NCI-H2227 (cell line): Measurements from ENCODE around the gene CNPPD1.

Experiments used
- DNase-seq: peaks from one replicate; lab custom pipeline; 2025; ENCODE audit not compliant: unreplicated experiment; lab: John Stamatoyannopoulos, UW

CNPPD1 gene

DNA sequence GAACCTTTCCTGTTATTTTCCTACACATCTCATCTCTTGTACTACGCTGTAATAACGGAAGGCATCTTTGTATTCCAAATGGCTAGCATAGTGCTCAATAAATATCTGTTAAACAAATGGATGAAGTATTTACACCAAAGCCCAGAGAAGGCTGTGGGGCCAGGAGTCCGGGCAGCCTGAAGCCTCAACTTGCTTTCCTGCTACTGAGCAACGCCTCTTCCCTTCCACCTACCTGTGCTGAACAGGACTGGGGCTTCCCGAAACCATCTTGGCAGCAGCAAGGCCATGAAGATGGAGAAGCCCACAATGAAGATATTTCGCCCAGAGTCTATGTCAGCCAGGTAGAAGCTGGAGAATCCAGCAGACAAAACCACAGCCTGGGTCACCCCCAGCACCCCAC is 13.6 kb downstream of the CNPPD1 start:
- DNase-seq = no peak

DNA sequence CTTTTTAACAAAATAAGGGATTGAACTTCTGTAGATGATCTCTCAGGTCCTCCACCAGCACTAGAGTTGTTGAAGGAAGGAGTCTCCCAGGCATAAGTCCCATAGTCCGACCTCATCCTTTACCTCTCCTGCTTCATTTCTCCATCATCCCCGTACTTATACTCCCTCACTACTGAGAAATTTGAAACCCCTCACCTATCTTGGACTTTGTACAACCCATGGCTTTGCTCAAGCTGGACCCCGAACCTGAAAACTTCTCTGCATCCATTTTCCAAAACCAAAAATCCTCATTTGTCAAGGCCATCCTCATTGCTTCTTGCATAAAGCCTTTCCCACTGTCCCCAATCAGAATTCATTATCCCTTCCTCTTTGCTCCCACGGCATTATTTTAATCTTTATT is 15.6 kb downstream of the CNPPD1 start:
- no peak for DNase-seq

DNA sequence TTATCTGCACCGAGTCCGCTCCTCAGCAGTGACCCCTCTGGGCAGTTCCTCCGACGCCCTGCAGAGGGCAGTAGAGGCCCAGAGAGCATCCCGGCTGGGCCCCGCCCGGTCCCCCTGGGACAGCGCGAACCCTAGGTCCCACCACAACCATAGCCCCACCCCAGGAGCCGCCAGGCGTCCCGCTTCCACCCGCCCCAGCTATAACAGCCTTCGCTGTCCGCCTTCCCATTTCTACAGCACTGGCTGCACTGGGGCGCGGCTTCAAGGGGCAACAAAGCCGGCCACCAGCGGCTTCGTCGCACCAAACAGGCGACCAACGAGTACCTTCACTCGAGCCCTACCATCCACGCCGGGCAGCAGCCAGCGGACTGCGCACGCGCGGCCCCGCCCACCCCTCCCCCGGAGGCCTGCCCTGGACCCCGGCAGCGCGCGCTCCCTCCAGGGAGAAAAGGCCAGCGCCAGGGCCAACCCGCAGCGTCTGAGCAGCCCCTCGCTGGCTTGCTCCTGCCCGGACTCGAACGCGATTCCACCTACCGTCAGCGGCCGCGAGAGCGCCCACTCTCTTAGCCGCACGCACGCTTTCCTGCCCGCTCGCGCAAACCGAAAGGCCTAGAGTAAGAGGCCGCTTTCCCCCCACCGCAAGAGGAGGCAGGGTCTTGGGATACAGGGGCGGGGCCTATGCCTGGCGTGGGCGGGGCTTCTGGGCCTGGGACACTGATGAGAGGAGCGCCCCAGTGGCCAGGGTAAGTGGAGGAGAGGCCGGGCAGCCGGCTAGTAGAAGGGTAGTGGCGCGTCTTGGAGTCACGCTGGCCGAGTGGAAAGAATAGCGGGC is 16.3 kb downstream of the CNPPD1 start, which contains the start of gene NHEJ1:
Gene NHEJ1, minus strand, starts transcription at position 630 of the 832 bp plus-strand sequence. CDS start 2,453 bp downstream, outside the sequence.
- peak; percentile 94 for DNase-seq

DNA sequence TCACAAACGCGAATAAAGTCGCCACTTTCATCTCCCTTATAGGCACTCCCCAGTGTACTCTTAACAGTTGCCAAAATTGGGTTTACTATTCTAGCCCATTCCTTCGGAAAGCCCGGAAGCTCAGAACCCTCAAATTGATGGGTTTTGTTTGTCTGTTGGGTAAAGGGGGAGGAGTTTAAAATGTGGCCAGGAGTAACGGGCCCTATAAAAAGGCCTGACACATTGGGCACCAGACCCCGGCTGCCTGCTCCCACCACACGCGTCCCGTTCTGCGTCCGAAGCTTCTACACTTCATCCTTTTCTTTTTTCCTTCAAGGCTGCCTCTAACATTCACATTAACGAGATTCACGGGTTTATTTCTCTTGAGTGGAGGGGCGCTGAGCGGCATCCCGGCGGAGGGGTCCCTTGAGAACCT is 16.9 kb downstream of the CNPPD1 start:
- peak; percentile 67 for DNase-seq

DNA sequence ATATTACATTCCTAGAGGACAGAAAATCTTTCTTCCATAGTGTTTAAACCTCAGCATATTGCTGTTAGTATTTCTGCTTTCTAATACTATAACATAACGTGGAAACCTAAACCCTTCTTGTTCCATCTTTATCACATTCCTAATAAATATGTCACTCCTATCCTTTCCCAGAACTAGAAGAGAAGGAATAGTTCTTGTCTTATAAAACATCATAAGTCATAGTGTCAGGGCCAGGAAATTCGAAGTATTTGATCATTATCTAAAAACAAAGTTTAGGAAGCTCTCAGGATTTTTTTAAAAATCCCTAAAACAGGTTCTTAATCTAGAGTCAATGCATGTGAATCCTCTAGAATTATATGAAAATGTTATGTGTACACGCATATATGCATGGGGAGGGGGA is 18.1 kb downstream of the CNPPD1 start:
- DNase-seq = no peak

DNA sequence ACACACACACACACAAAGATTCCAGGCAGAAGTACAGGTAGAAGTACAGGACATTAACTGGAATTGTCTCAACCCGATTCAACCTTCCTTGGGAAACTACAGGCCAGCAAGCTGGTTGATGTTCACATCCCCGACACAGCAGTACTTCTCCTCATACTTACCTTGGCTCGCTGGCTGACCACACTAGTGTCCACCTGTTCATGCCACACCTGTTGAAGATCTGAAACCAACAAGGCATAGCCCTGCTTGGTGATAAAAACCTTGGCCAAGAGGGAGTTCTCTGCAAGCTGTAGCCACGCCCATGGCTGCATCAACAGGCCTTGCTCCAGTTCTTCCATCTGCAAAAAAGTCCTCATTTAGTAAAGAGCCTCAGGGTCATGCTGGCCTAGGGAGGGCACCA is 18.7 kb downstream of the CNPPD1 start:
- DNase-seq = no peak

DNA sequence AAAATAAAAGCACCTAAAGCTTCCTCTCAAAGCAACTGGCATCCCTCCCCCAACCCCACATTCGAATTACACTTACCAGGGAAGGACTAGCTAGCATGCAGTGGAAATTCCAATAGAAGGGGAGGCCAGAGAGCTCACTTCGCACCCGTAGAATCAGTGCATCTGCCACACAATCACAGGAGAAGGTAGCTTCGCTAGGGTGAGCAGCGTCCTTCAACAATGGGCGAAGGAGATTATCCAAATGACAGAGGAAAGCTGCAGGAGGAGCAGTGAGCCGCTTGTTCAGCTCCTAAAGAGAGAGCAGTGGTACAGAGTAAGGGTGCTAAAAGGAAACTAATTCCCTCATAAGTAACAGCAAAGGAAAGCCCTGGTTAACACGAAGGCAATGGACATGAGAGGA is 19.3 kb downstream of the CNPPD1 start:
- DNase-seq = no peak

DNA sequence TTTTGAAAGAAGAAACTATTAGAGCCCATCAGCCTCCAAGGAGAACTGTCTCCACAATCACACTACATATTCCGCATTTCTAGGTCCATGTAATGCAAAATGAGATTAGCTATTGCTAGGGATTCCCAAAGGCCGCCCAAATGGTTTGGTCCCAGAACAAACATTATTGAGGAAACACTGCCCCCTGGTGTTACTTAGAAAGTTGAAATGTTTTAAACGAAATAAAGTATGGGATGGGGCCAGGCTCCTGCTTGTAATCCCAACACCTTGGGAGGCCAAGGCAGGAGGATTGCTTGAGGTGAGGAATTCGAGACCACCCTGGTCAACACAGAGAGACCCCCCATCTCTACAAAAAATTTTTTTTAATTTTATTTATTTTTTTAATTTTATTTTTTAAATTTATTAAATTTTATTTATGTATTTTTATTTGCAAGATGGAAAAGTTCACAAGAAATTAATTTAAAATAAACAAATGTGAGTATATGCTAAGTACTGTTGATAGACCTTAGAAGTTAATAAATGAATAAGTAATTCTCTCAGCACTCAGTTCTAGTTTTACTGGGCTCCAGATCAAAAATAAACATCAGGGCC is 21.6 kb downstream of the CNPPD1 start:
- DNase-seq = peak; percentile 87

DNA sequence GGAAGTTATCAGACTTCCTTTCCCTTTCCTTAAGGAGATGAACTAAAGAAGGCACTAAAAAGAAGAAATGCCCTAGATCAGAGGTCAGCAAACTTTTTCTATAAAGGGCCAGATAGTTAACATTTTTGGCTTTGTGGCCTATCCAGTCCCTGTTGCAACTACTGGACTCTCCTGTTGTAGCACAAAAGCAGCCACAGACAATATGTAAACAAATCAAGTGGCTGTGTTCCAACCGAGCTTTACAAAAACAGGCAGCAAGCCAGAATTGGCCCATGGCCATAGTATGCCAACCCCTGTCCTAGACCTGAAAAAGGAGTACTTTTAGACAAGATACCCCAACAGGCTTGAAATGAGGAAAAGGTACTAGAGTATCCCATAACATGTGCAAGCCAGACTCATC is 27.1 kb downstream of the CNPPD1 start:
- no peak for DNase-seq

DNA sequence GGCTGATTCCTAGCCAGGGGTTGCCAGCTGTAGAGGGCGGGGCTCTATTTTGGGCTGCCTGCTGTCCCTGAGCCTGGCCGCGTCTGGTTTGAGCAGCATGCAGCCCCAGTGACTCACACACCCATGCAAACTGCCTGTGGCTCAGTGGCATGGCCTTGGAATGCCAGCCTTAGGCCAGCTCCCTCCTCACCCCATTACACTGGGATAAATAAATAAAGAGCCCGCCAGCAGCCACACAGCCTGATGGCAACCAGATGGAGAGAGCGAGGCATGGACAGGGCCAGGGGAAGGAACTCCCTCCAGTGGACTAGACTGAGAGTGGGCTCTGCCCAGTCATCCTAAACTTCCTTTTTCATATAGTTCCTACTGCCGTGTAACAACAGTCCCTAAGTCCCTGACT is 34.4 kb downstream of the CNPPD1 start:
- no peak for DNase-seq

DNA sequence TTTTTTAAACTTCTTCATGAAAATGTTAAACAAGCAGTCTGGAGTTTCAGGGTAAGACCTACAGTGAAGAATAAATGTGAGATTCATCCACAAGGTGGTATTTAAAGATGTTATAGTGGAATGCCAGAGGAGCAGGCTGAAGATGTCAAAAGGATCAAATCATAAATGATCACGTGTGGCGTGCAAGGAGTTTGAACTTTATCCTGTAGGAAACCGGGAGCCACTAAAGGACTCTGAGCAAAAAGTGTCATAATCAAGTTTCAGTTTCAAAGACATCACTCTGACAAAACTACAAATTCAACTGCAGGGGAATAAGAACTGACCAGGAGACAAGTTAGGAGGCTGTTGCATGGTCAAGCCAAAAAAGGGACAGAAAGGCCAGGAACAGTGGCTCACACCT is 36.0 kb downstream of the CNPPD1 start:
- DNase-seq = no peak

DNA sequence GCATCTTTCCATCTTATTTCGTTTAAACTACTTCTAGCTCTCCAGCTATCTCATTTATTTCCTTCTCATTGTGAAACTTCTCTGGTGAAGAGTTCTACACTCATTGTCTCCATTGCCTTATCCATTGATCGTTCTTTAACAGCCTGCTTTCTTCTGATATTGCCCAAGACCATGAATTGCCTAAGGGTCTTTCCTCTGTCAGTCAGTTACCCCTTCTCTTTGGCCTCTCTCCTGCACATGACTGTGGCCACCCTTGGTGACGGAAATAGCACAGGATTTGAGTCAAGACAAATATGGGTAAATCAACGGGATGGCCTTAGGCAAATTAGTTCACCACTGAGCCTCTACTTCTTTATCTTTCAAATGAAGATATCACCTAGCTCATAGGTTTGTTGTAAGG is 42.7 kb downstream of the CNPPD1 start:
- DNase-seq = no peak

DNA sequence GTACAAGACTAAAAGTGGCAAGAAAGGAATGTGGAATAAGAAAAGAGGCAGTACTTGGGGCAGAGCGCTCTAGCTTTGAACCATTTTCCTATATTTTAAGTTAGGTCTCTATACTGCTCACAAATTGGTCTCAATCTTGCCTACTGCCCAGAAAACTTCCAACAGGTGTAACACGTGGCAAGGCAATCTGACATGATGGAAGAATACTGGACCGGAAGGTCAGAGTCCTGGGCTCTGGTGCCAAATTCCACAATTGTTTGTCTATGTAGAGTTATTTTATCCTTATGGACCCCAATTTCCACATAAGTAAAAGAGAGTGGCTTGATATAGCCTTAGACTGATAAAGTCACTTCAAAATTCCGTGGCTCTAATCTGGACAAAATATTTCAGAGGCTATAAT is 45.0 kb downstream of the CNPPD1 start:
- no peak for DNase-seq

DNA sequence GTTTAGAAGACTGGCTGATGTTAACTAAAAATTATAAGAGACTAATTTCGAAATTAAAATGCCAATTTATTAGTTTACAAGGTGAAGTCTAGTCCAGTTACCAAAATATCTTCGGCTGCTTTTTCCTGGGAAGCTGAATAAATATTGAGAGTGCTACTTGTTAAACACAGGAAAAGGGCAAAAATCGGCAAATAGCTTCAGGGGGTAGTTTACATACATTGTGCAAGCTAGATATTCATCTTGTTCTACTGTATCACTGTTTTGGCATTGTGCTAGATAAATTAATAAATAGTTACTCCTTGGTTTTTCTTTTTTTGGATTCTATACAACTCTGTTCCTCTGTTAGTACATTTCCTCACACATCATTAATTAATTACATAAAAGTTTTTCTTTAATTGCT is 45.4 kb downstream of the CNPPD1 start:
- no peak for DNase-seq

DNA sequence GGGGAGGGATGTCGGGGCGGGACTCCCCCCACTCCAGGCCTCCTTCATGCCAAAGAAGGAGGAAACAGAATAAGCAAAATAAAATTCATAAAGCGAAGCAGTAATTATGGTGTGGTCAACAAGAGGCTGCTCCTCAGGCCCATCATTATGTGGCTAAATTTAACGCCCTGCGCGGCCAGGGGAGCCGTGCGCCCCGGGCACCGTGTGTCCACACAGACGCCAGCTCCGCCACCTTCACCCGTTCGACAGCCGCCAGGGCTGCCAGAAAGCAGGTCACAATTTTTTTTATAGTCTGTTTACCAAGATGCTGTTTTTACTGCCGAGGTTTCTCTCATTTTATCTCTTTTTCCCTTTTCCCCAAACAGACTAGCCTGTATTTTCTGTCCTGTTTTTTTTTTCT is 47.1 kb downstream of the CNPPD1 start:
- peak; percentile 27 for DNase-seq

DNA sequence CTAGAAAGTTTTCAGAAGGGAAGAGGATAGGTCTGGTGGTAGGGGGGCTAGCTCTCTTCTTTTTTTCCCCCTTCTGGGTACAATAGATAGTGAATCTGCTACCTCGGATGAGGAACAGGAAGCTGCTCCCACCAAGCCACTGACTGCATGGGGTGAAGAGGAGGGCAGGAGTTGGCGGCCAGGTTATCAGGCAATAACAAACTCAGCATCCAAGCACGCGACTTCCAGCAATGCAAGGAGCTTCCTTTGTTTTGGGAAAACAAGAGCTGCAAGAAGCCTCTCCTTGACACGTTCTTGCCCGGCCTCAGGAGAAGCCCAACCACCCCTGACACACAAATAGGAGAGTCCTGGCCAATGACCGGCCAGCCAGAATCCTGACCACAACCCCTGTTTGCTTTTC is 48.3 kb downstream of the CNPPD1 start:
- DNase-seq = no peak

DNA sequence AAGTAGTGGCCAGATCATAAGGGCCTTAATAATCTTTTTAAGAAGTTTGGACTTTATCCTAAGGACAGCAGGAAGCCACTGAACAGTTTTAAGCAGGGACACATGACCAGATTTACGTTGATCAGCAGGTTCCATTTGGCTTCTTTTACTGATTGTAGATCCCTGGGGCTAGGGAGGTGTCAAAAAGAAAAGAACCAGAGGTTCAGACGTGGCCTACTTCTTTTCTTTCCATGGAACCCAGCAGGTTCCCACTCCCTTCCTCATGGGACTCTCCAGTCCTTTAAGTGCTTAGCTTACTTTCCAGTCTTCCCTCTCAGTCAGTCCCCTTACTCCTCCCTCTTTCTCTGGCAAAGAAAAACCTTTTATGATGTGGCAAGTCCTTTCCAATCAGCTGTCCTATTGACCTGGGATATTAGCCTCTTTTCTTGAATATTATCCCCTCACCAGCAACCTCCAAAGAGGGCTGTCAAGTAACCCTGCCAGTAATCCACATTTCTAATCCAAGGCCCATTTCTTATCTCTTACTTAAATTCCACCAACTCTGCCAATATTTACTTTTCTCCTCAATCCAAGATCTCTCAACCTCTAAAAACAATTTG is 49.6 kb downstream of the CNPPD1 start:
- no peak for DNase-seq

DNA sequence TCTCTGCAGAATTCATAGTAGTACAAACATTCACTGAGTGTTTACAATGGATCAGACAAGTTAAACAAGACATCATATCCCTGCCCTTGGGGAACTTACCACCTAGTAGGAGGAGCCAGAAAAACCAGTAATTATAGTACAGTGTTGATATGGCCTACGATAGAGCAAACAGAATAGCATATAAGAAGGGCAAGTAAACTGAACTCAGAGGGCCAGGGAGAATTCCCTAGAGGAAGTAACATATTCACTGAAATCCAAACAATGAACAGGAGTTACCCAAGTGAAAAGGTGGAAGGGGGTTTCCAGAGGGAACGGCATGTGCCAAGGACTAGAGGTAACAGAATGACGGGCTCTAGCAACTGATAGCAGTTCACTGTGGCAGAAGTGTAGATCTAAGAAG is 50.2 kb downstream of the CNPPD1 start:
- no peak for DNase-seq

DNA sequence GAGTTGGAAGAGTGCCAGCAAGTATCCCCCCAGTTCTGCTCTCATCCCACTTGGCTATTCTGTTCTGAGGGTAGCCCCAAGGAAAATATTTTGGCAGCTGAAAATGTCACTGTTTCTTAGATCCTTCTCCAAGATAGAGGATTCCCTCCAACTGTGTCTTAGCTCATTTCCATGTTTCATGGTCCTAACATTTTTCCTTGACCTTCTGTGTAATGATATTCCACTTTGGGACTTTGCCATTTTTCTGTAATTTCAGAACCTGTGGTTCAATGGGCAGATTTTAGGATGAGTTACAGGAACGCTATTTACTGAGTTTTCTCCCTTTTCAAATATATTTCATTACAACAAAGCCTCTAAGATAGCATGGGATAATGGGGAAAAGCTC is 50.8 kb downstream of the CNPPD1 start:
- DNase-seq = no peak

DNA sequence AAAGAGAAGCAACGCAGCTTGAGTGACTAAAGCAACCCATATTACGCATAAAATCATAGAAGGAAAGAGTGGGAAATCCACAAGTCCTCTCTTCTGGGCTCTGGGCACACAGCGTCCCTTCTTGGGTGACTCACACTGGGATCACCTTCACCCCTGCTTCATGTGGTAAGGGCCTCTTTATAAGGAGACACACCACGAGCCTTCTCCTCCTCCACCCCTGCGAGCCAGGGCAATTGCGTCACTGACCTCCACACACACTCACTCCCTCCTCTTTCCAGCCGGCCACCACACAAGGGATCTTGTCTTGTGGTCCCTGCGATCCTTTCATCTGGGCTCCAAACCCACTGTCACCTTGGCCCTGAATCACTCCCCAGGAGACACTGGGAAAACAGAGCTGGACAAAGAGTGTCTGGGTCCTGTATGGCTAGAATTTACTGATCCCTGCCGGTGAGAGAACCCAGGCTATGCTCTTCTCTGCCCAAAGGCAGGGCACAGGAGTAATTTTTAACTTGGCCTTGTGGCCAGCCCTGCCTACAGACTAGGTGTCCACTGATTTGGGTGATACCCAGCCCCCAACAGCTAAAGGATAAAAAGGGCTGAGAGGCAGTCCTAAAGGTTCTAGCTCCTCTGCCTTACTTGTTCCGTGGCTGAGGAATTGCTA is 51.4 kb downstream of the CNPPD1 start:
- no peak for DNase-seq

DNA sequence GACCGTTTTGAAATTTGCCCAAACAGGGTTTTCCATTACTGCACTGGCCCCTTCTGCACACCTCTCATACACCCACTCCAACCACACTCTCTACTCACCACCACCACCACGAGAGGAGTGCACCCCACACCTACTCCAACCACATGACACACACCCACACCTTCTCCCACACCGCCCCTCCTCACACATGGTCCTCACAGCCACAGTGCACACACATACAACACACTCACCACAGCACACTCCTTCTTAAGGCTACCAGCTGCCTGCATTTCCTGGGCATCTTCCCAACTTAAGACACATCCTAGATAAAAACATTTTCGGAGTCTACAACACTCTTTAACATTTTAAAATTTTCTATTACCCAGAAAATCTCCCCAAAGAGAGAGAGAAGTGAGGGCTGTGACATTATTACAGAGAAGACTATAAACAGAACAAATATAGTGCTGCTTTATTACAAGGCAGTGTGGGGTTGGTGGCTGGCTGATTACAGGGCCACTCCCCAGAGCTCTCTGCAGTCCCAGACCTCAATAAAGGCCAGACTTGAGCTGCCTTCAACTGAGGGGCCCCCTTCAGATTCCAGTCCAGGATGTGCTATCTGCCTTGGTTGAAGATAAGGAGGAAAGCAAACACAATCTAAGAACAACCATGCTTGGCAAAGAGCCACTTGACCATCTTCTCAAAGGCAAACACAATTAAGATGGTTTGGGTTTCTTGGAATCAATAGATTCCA is 52.2 kb downstream of the CNPPD1 start:
- no peak for DNase-seq
